NB4 (cell line): ENCODE measurements around the gene OSBPL9.

Source experiments
- DNase-seq: peaks from one replicate; pipeline ENCODE4 v3.0.0; 2010; ENCODE audit warnings: low read depth
- H3K4me3 ChIP-seq: one replicate; pipeline ENCODE4 v1.5.1; 2011; ENCODE audit warnings: mild to moderate bottlenecking, low read depth, low read length, moderate library complexity
- MAX ChIP-seq: IDR thresholded peaks from 2 replicates; pipeline ENCODE4 v1.6.1; 2011; ENCODE audit warnings: low read depth, low read length
- MYC ChIP-seq: IDR thresholded peaks from 2 replicates; pipeline ENCODE4 v1.6.1; 2011; ENCODE audit warnings: low read depth, low read length
- POLR2A ChIP-seq: IDR thresholded peaks from 2 replicates; pipeline ENCODE4 v1.6.1; 2011; ENCODE audit warnings: mild to moderate bottlenecking; ENCODE audit not compliant: insufficient read length; ENCODE audit errors: extremely low read depth
- TF ChIP-seq, protein P1 (sequence below): IDR thresholded peaks from one replicate; pipeline ENCODE4 v1.5.1; 2012; ENCODE audit warnings: low read depth, low read length

Gene OSBPL9

DNA sequence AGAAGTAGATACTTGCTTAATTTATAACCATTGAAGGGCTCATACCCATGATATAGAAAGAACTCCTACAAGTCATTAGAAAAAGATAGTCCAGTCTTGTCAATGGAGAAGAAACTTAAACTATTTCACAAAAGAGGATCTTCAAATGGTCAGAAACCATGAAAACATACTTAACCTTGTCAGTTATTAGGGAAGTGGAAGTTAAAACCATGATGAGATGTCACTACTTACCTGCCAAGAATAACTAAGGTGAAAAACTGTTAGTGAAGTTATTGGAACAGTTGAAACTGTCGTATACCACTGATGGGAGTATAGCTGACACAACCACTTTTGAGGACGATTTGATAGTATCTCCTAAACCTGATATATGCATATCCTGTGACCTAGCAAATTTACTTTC, 46.8 kb downstream of the OSBPL9 start:
- TF ChIP-seq, protein P1, sequence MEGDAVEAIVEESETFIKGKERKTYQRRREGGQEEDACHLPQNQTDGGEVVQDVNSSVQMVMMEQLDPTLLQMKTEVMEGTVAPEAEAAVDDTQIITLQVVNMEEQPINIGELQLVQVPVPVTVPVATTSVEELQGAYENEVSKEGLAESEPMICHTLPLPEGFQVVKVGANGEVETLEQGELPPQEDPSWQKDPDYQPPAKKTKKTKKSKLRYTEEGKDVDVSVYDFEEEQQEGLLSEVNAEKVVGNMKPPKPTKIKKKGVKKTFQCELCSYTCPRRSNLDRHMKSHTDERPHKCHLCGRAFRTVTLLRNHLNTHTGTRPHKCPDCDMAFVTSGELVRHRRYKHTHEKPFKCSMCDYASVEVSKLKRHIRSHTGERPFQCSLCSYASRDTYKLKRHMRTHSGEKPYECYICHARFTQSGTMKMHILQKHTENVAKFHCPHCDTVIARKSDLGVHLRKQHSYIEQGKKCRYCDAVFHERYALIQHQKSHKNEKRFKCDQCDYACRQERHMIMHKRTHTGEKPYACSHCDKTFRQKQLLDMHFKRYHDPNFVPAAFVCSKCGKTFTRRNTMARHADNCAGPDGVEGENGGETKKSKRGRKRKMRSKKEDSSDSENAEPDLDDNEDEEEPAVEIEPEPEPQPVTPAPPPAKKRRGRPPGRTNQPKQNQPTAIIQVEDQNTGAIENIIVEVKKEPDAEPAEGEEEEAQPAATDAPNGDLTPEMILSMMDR = no peak
- TF ChIP-seq MYC = no peak
- TF ChIP-seq MAX = no peak
- no peak for TF ChIP-seq POLR2A
- DNase-seq = no peak
- no peak overlapping the region for H3K4me3 ChIP-seq

DNA sequence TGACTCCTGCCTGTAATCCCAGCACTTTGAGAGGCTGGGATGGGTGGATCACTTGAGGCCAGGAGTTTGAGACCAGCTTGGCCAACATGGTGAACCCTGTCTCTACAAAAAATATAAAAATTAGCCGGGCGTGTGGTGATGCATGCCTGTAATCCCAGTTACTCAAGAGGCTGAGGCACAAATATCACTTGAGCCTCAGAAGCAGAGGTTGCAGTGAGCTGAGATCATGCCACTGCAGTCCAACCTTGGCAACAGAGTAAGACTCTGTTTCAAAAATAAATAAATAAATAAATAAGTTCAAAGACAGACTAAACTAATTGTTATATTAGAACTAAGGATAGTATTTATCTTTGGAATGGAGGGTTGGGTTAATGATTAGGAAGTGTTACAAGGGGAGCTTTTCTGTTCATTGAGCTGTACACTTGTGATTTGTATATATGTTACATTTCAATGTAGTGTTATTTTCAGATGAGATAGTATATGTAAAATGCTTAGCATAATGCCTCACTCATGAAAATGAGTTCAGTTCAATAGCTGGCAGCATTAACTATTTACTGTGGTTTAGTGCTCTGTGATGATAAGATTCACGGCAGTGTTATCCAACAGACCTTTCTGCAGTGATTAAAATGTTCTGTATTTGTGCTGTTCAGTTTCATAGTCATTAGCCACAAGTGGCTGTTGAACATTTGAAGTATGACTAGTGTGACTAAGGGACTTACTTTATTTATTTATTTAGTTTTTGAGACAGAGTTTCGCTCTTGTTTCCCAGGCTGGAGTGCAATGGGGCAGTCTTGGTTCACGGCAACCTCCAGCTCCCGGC, 47.7 kb downstream of the OSBPL9 start:
- TF ChIP-seq, protein P1 = no peak
- TF ChIP-seq POLR2A (no peak), MAX (no peak), MYC (no peak)
- no peak overlapping the region for H3K4me3 ChIP-seq

DNA sequence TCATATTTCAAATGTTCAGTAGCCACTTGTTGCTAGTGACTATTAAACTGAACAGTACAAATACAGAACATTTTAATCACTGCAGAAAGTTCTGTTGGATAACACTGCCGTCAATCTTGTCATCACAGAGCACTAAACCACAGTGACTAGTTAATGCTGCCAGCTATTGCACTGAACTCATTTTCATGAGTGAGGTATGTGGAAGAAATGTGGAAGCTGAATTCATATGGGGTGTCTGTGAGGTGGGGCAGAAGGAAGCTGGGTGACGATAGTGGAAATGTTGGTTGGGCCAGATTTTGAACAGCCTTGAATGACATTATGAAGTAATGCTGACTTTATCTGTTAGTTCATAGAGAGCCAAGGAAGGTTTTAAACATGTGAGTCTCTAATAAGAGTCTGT, 49.6 kb downstream of the OSBPL9 start:
- no peak overlapping the region for H3K4me3 ChIP-seq
- no peak for DNase-seq
- TF ChIP-seq MAX = no peak
- no peak for TF ChIP-seq MYC
- TF ChIP-seq, protein P1 = no peak
- TF ChIP-seq POLR2A = no peak

More for the DNA sequence above, 47.7 kb downstream of the OSBPL9 start:
- no peak for DNase-seq

GRCh38 chr1:51667561-51667960, 50.7 kb downstream of the OSBPL9 start:
- TF ChIP-seq MYC (no peak), MAX (no peak), POLR2A (no peak)
- TF ChIP-seq, protein P1 = no peak
- no peak overlapping the region for H3K4me3 ChIP-seq
- DNase-seq = no peak

- no peak overlapping the region for H3K4me3 ChIP-seq
- TF ChIP-seq, protein P1 = no peak
- TF ChIP-seq MAX (no peak), POLR2A (no peak), MYC (no peak)
- no peak for DNase-seq
These were observed 52.4 kb downstream of the OSBPL9 start for GRCh38 chr1:51669272-51669671.
